Fibroblast of skin of left biceps (primary cell): Measurements from ENCODE around the gene TYRP1.
"Not testable (repeated sequence)": the region's sequence is repeated elsewhere in the genome, so short reads cannot be mapped to it uniquely, and the experiment has no call there.

Experiments used
- DNase-seq, 2 experiments: peaks; one replicate each; pipeline ENCODE4 v3.0.0-alpha.2; 2013; ENCODE audit warnings: low read depth in 2 of 2

The TYRP1 gene

GRCh38 chr9:12693141-12693540, at the start of gene TYRP1:
TSS of gene TYRP1 (plus strand) at chr9:12693385. CDS start at chr9:12693997, 612 bp downstream.
- no peak for DNase-seq

- peak; percentile 4 to 8 for DNase-seq
These were observed 49.5 kb upstream of the TYRP1 start for GRCh38 chr9:12643686-12644085.

- no peak for DNase-seq
These were observed 44.3 kb upstream of the TYRP1 start for GRCh38 chr9:12648925-12649324.

GRCh38 chr9:12651125-12651524, 42.1 kb upstream of the TYRP1 start:
- no peak for DNase-seq

GRCh38 chr9:12652973-12653372, 40.2 kb upstream of the TYRP1 start:
- no peak for DNase-seq

GRCh38 chr9:12656803-12657202, 36.4 kb upstream of the TYRP1 start:
- no peak for DNase-seq

GRCh38 chr9:12657233-12657632, 36.0 kb upstream of the TYRP1 start:
- DNase-seq = no peak

GRCh38 chr9:12657998-12658397, 35.2 kb upstream of the TYRP1 start:
- no peak for DNase-seq

- no peak for DNase-seq
These were observed 34.5 kb upstream of the TYRP1 start for GRCh38 chr9:12658531-12659209.

GRCh38 chr9:12659220-12659619, 34.0 kb upstream of the TYRP1 start:
- no peak for DNase-seq

GRCh38 chr9:12666813-12667212, 26.4 kb upstream of the TYRP1 start:
- DNase-seq = no peak

GRCh38 chr9:12667892-12668291, 25.3 kb upstream of the TYRP1 start:
- DNase-seq = no peak

GRCh38 chr9:12670006-12670405, 23.2 kb upstream of the TYRP1 start:
- DNase-seq = no peak

GRCh38 chr9:12674961-12675360, 18.2 kb upstream of the TYRP1 start:
- no peak for DNase-seq

GRCh38 chr9:12677462-12678126, 15.6 kb upstream of the TYRP1 start:
- not testable (repeated sequence) for DNase-seq

GRCh38 chr9:12680341-12680740, 12.8 kb upstream of the TYRP1 start:
- peak; percentile 41 to 47 for DNase-seq

- no peak for DNase-seq
These were observed 12.4 kb upstream of the TYRP1 start for GRCh38 chr9:12680757-12681156.

- peak; percentile 26 to 30 for DNase-seq
These were observed 11.6 kb upstream of the TYRP1 start for GRCh38 chr9:12681620-12682019.

- no peak for DNase-seq
These were observed 8.2 kb upstream of the TYRP1 start for GRCh38 chr9:12684974-12685373.

- DNase-seq = no peak
These were observed 4.0 kb upstream of the TYRP1 start for GRCh38 chr9:12689233-12689632.

- no peak for DNase-seq
These were observed 828 bp downstream of the TYRP1 start for GRCh38 chr9:12694013-12694412.

- DNase-seq = no peak
These were observed 2.3 kb downstream of the TYRP1 start for GRCh38 chr9:12695474-12695873.

- DNase-seq = peak; percentile 62 to 68
These were observed 3.9 kb downstream of the TYRP1 start for GRCh38 chr9:12696931-12697622.
